Measurements from ENCODE around the gene RRP9.

- TF ChIP-seq CTCF (IDR thresholded peaks at IDR 0.05 in 8 of 11, conservative IDR thresholded peaks at IDR 0.05 in 3 of 11): no peak
- no peak for TF ChIP-seq POLR2A (IDR thresholded peaks at IDR 0.05)
- TF ChIP-seq POLR2AphosphoS5 (IDR thresholded peaks at IDR 0.05): no peak
Observed at GRCh38 chr3:51968883-51969678, 27.4 kb upstream of the RRP9 start.
